A172 (cell line): Measurements from ENCODE around the gene KCNQ1. TPM values are rescaled to one million over a fixed set of nuclear protein-coding genes. Genes with fewer than 3 reads are reported as not detected.
A peak's percentile ranks its signal among the peaks of the same experiment; 100 is the strongest.

ENCODE experiments used
- DNase-seq: peaks from one replicate; pipeline ENCODE4 v3.0.0-alpha.2; 2015; ENCODE audit warnings: low spot score
- total RNA-seq: library from RNA; depleted of rRNA; stranded (reverse); fragments of >200 nt; shearing (Covaris generic); gene quantifications from 2 replicates; pipeline ENCODE4 v1.2.3, GENCODE V29; 2014

The KCNQ1 gene
- total RNA-seq, 1 experiment from 2014 or later, result 3.5 TPM

DNA sequence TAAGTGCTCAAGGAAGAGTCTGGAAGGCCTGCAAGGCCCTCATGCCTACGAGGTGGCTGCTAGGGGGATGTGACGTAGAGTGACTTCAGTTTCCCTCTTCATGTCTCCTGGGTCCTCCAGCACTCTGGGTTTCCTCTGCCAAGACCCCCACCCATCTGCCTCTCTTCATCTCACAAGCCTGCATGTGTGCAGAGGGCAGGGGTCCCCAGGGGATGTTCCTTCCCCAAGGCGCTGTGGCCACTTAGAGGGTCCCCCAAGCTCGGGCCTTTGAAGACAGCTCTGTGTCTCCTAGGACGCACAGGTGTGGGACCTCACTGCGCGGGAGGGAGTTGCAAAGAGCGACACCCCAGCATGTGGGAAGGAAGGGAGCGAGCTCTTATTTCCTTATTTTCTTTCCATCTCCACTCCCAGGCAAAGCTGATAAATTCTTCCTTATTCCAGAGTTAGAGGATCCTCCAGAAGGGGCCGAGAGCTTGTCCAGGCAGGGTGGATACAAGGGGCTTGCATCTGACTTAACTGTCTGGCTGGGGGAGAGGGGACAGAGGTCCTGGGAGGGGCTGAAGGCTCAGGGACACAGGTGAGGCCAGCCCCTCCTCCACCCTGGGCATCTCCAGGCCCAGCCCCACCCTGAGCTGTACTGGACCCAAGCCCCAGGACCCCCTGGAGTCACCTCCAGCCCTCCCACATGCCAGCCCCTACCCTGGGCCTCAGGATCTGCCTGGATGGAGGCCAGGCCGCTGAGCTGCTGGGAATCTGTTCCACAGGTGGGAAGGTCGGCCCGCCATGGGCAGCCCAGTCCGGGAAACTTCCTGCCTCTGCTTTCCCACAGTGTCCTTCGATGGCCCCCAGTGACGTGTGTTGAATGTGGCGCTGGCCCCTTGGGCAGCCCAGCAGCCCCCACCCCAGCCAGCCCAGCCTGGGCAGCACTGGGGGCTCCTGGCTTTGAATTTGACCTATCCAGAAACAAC lies 314.7 kb downstream of the KCNQ1 start:
- no peak for DNase-seq

DNA sequence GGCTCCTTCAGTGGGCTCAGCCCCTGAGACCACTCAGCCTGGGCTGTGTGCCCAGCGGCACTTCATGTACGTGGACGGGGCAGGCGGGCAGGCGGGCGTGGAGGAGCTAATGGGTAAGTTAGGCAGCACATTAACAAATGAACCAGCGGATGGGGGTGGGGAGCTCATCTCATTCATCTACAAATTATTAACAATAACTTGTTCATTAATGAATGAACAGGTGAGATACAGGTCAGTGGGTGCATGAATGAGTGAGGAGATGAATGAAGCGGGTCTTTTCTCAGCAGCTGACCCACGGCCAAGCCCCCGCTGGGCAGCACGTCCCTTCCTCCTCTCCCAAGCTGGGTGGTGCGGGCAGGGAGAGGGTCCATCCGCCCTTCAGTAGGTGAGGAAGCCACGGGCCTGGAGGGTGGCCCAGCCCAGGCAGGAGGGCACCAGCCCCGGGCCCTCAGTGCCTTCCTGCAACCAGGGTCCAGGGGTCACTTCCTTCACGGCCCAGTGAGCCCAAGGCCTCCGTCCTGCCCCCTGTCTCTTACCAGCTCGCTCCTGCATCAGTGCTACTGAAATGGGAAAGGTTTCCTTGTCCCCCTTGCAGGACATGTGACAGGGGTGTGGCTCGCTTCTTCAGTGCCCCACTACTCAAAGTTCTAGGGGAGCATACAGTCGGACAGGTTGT lies 315.5 kb downstream of the KCNQ1 start:
- no peak for DNase-seq

DNA sequence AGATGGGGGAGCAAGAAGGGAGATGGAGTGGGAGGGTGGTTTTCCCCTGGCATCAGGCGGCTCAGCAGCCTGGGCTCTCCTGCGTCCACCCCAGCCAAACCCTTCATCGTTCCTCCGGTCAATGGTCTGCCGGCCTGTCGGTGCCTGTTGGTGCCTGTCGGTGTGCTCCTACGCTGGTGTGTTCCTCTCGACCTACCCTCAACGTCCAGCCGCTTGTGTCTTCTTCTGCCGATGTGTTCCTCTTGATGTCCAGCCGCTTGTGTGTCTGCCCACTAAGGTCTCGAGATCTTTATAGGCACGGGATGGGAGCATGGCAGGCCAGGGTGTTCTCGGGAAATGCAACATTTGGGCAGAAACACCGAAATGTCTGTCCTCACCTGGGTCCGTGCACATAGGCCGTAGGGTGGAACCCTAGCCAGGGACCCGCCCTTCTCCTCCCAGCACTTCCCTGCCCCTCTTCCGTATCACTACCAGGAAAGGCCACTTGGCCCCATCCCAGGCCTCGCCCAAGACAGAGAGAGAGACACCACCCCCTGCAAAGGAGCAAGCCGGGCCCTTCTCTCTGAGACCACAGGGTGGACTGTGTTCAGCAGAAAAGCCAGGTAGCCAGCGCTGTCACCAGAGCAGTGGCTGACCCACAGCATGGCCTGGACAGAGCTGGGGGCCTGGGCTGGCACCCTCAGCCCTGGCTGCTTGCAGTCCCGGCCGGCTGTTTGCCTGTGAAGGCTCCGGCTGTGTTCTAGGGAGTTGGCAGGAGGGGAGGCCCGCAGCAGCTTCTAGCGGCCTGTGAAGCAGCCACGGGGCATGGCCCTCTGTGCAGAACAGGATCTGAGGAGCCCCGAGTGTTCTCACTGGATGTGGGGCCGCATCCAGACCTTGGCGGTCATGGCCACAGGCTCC lies 316.6 kb downstream of the KCNQ1 start:
- no peak for DNase-seq

DNA sequence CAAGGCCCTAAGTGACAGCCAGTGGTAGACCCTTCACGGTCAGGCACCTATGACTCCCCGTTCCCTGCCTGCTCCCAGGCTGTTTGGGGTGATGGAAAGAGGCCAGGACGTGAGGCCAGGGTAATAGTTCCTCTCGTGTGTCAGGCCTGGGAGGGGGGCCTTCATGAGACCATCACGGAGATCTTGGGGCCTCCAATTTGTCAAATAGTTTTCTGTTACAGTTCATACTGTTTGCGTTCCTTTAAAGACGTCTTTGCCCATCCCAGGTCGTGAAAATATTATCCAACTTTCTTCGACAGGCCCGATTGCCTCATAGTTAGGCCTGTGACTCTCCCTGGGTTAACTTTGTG lies 317.2 kb downstream of the KCNQ1 start:
- DNase-seq, result no peak

DNA sequence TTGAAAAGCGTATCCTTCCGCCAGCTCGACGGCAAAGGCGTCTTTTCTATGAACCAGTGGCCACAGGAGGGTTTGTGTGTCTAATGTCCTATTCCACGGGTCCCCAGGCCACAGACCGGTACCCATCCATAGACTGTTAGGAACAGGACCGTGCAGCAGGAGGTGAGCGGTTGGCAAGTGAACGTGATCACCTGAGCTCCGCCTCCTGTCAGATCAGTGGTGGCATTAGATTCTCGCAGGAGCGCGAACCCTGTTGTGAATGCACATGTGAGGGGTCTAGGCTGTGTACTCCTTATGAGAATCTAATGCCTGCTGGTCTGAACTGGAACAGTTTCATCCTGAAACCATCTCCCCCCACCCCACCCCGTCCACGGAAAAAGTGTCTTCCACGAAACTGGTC lies 317.6 kb downstream of the KCNQ1 start:
- DNase-seq, result no peak

DNA sequence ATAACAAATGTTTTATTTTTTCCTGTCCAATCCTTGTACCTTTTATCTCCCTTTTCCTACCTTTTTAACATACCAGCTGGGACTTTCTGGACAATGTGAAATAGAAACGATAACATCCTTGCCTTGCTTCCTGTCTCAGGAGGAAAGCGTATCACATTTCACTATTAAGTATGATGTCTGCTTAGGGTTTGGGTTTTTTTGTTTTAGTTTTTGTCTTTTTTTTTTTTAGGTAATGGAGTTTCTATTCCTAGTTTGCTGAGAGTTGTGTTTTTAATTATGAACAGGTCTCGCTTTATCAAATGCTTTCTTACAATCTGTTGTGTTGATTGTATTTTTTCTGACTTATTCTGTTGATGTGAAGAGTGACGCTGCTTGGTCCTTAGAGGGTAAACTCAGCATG lies 319.2 kb downstream of the KCNQ1 start:
- DNase-seq, result no peak

DNA sequence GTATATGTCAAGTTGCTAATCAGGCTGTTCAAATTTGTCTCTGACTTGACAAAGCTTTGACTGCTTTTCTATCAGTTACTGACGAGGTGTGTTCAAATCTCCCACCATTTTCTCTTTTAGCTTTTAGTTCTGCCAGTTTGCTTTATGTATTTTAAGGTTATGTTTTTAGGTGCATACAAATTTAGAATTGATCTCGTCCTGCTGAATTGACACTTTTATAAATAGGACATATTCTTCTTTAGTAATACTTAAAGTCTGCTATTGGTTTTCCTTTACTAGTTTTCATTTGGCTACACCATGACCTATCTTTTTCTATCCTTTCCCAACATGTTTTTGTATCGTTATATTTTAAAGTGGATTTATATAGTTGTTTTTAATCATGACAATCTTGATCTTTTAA lies 320.7 kb downstream of the KCNQ1 start:
- no peak for DNase-seq

DNA sequence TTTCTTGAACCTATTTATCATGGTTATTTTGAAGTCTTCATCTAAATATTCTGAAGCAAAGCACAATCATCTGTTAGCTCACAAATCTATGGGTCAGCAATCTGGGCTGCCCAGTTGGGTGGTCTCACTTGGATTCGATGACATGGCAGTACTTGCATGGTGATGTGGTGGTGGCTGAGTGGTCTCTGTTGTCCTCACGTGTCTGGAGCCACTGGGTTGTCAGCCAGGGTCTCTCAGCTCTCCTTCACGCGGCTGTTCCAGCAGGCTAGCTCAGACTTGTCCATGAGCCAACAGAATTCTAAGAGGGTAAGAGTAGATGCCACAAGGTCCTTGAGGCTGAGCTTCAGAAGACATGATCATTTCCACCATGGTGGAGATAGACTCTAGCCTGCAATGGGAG lies 321.4 kb downstream of the KCNQ1 start:
- no peak for DNase-seq

DNA sequence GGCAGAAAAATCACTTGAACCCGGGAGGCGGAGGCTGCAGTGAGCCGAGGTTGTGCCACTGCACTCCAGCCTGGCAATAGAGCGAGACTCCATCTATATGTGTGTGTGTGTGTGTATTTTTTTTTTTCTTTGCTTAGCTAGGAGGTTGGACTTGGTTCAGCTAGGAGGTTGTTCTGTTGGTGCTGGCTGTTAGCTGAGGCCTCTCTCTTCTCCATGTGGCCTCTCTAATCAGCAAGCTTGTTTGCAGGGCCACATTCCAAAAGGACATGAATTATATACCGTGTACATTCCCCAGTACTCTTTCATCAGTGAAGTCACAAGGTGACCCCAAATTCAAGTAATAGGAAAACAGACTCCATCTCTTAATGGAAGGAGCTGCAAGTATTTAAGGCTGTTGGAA lies 322.3 kb downstream of the KCNQ1 start:
- DNase-seq, result no peak

DNA sequence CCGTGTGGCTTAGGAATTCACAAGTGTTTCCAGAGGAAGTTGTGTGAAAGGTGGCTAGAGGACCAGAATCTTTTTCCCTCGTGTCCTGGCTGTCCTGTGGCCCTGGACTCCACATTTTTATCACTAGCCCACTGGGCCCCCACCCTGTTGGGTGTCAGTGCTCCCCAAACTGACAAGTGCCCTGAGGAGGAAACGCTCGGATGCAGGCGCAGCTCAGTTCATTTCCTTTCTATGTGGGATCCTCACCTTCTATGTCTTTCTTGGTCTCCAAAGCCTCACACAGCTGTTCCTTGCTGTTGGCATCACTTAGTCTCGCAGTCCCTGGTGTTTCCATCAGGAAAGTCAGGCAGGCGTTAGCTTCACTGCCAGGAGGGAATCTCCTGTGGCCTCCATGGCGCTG lies 323.0 kb downstream of the KCNQ1 start:
- DNase-seq, result no peak

DNA sequence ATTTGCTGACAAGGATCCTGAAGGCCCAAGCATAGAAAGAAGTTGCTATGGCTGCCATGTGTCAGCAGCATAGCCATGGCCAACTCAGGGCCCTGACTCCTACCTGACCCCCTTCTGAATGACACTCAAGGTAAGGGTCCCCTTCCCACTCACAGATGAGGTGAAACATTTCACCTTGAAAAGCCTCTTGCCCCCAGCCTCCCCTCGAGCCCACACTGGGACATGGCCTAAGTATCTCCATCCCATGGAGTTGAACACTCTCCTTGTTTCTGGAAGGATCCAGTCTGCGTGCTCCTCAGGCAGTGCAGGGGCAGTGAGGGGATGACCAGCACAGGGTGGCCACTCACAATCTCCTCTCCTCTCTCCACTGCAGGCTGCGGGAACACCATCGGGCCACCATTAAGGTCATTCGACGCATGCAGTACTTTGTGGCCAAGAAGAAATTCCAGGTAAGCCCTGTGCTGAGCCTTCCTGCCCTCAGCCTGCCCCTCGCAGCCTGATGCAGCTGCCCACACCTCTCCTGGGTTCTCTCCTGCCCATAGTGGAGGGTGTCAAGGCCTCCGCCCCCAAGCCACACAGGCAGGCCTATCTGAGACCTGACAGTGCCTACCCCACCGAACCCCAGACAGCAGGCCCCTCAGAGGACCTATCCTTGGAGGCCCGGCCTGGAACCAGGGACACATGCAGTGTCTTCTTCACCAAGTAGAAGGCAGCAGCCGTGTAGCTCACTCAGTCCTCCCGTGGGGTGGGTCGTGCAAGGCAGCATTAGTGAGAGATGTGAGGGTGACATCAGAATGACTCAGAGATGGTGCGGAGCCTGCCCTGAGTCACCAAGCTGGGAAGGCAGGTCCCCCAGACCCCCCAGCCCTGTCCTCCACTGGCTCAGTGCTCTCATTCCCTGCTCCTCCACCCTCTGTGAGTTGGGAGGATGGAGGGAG lies 323.9 kb downstream of the KCNQ1 start:
- peak; percentile 94 for DNase-seq

DNA sequence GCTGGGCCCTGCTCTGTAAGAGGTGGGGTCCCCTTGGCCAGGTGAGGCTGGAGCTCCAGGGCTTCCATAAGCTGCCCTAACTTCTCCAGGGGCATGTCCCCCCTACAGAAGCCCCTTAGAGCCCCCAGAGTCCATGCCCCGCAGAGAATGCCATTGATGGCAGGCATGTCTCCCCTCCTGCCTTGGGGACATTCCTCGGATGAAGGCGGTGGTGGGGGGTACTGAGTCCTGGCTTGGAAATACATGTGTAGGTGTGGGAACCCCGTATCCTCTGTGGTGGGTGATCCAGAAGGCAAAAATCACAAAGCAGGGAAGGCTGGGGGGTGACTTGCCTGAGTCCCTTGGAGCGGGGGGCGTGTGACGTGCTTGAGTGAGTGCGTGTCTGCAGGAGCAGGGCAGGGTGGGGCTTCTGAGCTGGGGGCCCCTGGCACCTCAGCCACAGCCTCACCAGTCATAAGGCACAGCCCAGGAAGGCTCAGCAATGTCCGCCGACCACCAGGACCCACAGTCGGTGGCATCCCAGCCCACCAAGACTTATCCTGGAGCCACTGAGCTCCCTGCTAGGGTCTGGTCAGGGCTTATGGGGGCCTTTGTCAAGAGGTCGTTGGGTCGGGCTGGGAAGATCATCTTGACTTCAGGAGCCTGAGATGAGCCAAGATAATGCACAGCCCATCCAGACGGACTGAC lies 324.7 kb downstream of the KCNQ1 start:
- DNase-seq, result no peak

DNA sequence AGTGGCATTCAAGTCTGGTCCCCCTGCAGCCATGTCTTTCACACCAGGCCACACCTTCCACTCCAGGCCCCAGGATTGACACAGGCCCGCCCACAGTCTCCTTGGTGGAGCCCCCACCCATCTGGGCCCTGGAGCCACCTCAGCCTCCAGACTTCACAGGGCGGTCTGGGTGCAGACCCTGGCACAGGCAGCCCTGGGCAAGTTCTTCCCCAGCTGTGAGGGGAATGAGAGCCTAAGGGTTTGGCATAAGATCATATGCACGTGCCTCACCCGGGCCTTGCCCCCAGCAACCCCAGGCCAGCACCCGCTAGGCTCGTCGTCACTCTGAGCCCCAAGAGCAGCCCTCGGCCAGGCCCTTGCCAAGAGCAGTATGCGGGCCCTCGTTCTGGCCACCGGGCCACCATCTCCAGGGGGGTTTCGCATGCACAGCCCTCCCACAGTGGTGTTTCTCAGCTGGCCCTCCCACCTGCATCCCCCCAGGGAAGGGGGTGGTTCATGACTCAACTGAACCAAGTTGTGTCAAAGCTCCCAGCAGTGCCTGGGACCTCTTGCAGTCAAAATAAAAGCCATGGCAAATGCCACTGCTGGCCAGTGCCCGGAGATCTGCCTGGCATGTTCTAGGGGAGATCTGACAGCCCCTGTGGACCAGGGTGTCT lies 325.4 kb downstream of the KCNQ1 start:
- DNase-seq, result no peak

DNA sequence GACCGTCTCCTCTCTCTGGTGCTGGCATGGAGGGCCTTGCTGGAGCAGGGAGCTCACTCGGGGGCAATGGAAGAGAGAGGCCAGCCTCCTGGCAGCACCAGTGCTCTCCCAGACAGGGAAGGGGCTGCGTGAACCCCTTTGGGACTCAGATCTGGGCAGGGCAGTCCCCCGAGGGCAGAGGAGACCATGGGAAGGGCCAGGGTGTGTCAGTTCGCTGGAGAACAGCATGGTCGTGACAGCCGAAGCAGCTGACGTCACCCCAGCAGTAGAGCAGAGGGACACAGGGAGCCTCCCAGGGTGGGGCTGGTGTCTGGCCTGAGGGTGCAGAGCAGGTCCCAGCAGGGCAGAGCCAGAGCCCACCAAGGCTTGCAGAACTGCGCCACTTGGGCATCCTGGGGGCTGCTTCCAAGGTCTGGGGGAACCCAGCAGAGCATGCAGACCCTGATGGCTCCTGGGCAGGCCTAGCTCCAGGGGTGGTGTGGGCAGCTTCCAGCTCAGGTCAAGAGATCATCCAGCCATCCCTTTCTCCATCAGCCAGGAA lies 326.0 kb downstream of the KCNQ1 start:
- no peak for DNase-seq

DNA sequence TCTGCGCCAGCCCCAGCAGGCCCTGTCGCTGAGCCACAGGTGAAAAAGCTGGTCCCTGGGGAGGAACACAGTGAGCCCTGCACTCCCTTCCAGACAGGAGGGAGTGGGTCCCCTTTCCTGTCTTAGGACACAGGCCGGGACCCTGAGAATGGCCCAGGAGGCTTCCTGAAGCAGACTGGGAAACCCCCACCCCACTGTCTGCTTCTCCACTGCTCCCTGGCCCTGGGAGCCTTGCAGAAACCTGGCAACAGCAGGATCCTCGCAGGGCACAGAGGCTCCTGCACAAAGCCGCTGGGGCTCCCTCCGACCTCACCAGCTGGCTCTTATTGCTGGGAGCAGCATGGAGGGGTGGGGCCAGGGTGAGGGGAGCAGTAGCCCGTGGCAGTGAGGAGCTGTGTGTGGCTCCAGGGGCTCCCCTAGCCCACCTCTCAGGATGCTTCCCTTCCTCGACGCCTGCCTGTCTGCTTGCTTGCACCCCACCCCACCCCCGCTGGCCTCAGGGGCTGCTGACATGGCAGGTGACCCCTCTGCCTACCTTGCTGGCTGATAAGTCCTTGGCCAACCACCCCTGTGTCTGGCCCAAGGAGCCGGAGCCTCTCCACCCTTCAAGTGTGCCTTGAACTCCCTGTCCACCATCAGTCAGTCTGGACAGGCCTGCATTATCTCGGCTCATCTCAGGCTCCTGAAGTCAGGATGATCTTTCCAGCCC lies 327.1 kb downstream of the KCNQ1 start:
- DNase-seq, result no peak

DNA sequence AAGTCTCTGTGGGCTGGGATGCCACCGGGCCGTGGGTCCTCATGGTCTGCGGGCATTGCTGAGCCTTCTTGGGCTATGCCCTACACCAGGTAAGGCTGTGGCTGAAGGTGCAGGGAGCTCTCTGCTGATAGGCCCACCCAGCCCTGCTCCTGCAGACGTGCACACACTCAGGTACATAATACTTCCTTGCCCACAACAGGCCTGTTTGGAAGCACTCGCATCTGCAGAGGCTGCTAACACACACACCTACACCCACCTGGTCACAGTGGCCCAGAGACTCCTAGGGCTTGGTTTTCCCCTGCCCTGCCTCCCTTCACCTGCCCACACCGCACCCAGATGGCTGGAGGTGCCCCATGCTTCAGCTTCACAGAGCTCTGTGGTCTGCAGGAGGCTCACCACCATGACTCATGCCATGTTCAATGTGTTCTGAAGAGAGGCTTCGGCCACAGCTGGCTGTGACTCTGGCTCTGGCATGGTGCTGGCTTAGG lies 327.8 kb downstream of the KCNQ1 start:
- peak; percentile 86 for DNase-seq

DNA sequence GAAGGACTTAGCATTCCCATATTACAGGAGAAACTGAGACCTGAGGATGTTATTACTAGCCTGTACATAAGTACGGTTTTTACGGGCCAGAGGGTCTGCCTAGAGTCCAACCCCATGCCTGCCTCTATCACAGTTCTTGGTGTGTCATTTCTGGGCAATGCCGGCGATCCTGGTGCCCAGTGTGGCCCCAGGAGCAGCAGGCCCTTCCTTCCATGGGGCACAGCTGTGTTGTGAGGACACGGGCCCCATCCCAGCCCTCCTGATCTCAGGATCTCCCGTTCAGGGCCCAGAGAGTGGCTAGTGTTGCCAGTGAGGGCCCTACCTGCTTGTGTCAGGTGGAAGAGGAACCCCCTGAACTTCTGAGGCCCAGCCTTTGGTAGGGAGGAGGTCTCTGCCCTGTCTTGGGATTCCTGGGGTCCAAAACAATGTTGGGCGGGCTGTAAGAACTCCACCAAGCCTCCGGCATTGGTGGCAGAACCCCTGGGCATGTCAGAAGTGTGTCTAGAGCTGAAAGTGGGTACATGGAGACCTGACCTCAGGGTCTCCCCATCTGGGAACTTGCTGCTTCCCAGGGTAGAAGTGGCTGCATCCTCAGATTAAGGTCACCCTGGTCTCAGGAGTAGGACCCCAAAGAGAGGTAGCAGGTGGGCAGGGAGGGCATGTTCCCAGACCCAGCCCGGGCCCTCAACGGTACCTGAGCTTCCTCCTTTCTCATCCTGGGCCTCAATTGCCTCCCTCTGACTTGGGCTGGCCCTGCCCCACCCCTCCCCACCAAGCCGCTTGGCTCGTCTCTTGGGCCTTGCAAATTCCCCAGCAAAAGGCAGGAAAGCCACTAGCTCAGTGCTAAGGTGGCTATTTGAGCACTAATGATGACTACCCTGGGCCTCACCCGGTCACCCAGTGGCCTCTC lies 329.6 kb downstream of the KCNQ1 start:
- DNase-seq, result no peak
